NCI-H2107 treated with DMSO at 0.1 percent for 48 hours (cell line): ENCODE data around the gene CFAP77.

Experiments
- DNase-seq: peaks from one replicate; lab custom pipeline; 2025; ENCODE audit not compliant: unreplicated experiment; lab: John Stamatoyannopoulos, UW

CFAP77 gene

GRCh38 chr9:132590318-132591182 lies 180.5 kb downstream of the CFAP77 start:
- no peak for DNase-seq

GRCh38 chr9:132591244-132591643 lies 181.2 kb downstream of the CFAP77 start:
- no peak for DNase-seq

- no peak for DNase-seq
These were observed 181.8 kb downstream of the CFAP77 start for GRCh38 chr9:132591751-132592314.

GRCh38 chr9:132592451-132592850 lies 182.4 kb downstream of the CFAP77 start:
- no peak for DNase-seq

GRCh38 chr9:132594412-132594811 lies 184.4 kb downstream of the CFAP77 start:
- DNase-seq: no peak

- no peak for DNase-seq
These were observed 185.3 kb downstream of the CFAP77 start for GRCh38 chr9:132595319-132595718.

GRCh38 chr9:132596200-132596599 lies 186.2 kb downstream of the CFAP77 start:
- DNase-seq: no peak

- DNase-seq: no peak
These were observed 187.2 kb downstream of the CFAP77 start for GRCh38 chr9:132597073-132597775.

GRCh38 chr9:132600326-132600984 lies 190.4 kb downstream of the CFAP77 start:
- no peak for DNase-seq

GRCh38 chr9:132602207-132602606 lies 192.2 kb downstream of the CFAP77 start:
- DNase-seq: no peak

- peak; percentile 39 for DNase-seq
These were observed 195.4 kb downstream of the CFAP77 start for GRCh38 chr9:132605387-132605786.

GRCh38 chr9:132606066-132606465 lies 196.1 kb downstream of the CFAP77 start:
- no peak for DNase-seq

- DNase-seq: no peak
These were observed 199.2 kb downstream of the CFAP77 start for GRCh38 chr9:132609184-132609583.

GRCh38 chr9:132609829-132610228 lies 199.8 kb downstream of the CFAP77 start:
- no peak for DNase-seq

- DNase-seq: no peak
These were observed 200.7 kb downstream of the CFAP77 start for GRCh38 chr9:132610661-132611060.

GRCh38 chr9:132614324-132614723 lies 204.3 kb downstream of the CFAP77 start:
- no peak for DNase-seq

GRCh38 chr9:132615774-132616173 lies 205.8 kb downstream of the CFAP77 start:
- DNase-seq: no peak

- DNase-seq: no peak
These were observed 206.7 kb downstream of the CFAP77 start for GRCh38 chr9:132616725-132617124.

GRCh38 chr9:132622159-132622558 lies 212.1 kb downstream of the CFAP77 start:
- no peak for DNase-seq
